GM18526 (cell line): ENCODE data around the gene PRDX6.

Experiments
- POLR2A ChIP-seq: IDR thresholded peaks from 3 replicates; pipeline ENCODE4 v1.6.1; 2011; ENCODE audit not compliant: insufficient read length; ENCODE audit errors: extremely low read depth

The PRDX6 gene, protein sequence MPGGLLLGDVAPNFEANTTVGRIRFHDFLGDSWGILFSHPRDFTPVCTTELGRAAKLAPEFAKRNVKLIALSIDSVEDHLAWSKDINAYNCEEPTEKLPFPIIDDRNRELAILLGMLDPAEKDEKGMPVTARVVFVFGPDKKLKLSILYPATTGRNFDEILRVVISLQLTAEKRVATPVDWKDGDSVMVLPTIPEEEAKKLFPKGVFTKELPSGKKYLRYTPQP

GRCh38 chr1:173477286-173478093 lies at the start of gene PRDX6:
TSS of gene PRDX6 (plus strand) at chr1:173477335. CDS start at chr1:173477398, 63 bp downstream.
- peak; percentile 76 for TF ChIP-seq POLR2A

DNA sequence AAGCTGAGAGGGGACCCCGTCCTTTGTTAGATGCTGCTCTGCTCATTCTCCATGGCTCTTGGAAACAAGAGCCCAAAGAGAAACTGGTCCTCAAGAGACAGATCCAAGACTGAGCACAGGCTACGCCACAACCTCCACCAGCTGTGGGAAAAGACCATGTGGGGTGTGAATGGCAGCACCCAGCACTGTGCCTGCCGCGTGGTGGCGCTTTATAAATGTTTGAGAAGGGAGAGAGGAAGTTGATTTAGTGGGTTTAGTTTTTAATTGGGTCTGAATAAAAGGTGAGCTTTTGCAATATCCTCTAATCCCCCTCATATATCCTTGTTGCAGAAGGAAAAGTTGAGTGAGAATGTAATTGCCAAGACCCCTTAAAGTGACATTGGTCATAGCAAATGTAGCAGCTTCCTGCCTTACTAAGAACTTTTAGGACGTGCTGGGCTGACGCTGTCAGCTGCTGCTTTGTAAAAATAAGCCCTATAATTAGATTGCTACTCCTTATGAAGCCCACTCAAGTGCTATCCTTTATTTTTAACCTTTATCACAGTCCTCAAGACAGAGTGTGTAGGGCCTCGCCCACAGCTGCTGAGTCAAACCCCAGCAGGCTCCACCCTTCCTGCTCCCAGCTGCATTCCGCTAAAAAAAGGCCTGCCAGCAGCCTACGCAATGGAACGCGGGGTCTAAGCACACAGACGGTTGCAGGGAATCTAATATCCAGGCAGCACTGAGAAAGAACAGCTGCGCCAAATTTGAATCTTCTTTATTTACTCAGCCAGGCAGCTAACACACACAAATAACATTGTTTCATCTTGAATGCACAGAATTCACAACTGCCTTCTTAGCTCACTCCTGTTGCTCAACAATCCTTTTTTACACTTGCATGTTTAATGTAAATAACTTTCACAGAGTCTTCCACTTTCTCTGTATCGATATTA lies 47.4 kb upstream of the PRDX6 start:
- TF ChIP-seq POLR2A, result no peak

DNA sequence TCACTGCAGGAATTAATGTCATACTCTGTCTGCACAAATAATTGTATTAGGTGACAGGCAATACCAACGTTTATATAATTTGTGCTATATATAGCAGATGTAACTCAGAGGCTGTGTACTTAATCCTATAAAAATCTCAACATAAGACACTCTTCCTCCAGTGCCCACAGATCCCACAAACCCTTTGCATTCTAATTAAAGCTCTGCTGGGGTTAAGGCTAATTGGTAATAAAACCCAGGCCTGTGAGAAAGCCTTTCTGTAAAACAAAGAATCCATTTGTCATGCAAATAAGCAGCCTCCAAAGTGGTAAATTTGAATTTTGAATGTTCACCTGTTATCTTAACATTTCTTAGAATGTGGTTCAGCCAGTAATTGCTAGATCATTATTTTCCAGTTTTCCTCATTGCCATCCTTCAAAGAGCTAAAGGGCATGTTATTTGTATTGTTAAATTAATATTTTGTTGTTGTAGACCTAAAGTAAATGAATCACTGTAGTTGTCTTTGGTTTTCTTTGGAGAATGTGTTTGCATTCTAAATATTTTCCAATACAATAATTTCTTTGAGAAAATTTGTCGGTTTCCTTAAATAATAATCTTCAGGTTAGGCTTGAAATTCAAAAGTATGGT lies 46.3 kb upstream of the PRDX6 start:
- TF ChIP-seq POLR2A, result no peak

DNA sequence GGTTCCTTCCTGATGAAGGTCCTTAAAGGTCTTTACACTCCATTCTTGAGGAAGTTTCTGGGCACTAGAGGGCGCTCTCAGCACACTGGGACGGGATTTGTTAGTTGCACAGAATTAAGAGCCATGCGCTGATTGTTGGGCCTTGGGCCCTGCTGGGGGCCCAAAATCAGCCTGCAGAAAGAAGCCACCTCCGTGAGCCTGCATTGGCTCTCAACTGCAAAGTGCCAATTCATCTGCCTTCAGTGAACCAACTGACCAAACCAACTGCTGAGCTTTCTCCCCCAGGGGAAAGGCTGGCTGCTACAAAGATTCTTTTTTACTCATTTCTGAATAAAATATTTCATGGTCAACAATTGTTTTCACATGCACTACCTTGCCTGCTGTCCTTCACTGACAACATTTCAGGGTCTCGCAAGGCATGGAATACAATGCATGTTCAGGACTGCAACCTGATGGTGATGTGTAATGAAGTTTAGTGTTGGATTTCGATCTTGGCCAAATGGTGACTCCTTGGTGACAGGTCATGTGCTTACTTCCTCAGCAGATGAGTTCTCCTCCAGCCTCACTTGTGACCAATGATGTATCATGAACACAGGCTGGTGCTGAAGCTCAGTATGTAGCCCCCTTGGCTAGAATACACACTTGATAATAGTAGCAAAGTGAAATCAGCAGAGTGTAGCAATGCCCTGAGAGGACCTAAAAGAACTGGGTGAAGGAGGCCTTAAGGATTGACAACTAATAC lies 45.7 kb upstream of the PRDX6 start:
- no peak for TF ChIP-seq POLR2A

DNA sequence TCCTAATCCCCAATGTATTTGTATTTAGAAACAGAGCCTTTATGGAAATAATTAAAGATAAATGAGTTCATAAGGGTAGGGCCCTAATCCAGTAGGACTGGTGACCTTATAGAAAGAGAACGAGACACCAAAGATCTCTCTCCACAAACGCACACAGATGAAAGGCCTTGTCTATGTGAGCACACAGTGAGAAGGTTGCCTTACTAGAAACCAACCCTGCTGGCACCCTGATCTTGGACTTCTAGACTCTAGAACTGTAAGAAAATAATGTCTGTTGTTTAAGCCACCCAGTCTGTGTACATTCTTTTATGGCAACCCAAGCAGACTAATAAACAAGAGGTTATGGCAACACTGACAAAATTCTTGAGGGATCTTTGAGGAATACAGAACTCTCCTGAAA lies 44.8 kb upstream of the PRDX6 start:
- no peak for TF ChIP-seq POLR2A

DNA sequence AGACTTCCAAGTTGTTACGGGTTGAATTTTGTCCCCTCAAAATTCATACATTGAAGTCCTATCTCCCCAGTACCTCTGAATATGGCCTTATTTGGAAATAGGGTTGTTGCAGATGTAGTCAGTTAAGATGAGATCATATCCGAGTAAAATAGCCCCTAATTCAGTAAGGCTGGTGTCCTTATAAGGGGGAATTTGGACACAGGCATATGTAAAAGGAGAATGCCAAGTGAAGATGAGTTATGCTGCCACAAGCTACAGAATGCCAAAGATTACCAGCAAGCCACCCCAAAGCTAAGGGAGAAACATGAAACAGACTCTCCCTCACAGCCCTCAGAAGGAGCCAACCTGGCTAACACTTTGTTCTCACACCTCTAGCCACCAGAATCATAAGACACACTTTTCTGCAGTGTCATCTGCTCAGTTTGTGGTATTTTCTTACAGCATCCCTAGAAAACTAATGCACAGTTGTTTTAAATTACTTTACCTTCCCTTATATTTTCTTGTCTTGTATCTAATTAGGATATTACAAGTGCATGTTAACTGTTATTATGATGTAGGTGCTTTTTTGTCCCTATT lies 43.3 kb upstream of the PRDX6 start:
- no peak for TF ChIP-seq POLR2A

GRCh38 chr1:173436841-173437428 lies 40.2 kb upstream of the PRDX6 start:
- TF ChIP-seq POLR2A, result no peak

DNA sequence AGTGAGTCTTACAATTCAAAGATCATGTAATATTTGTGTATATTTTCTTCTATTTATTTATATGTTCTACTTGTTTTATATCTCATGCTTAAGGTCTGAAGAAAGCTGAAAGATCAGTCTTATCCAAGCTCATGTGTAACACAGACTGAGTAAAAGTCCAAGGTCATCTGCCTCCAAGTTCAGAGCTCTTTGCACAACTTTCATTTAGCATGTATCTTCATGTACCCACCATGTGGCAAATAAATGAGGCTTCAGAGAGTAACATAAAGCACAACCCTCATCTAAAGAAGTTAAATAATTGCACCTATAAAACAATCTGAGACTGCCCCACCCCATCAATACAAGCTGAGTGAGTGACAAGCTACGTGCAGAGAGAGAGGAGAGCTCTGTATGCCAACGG lies 38.5 kb upstream of the PRDX6 start:
- TF ChIP-seq POLR2A, result no peak

DNA sequence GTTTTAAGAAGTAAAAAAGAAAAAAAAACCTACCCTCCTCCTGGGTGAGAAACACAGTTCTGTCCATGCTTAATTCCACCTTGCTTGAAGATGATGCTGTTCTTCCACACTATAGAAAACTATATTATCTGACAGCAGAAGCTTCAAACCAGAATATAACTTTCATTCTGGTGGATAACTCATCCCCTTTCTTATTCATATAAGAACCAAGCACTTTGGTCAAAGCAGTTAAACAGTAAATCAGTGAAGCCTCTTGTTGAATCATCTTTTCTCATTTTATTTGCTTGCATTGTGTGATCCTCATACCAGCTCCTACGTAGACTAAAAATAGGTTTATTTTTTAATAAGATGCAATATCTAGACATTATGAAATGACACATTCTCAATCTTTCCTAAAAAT lies 36.7 kb upstream of the PRDX6 start:
- TF ChIP-seq POLR2A, result no peak

DNA sequence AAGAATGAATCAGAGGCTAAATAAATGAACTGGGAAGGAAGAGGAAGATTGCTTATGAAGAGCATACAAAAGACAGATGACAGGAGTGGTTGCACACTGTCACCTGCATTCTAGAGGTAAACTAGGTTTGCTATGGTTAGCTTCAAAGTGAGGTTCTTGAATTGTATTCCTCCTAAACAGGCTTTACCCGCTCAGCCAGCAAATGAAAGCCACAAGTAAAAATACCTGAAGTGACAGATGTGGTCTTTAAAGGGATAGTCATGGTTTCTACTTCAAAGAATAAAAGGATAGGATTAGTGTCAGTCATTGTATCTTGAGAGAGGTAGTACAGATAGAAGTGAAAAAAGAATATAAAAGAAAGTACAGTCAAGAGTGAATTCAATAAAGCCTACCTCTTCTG lies 32.4 kb upstream of the PRDX6 start:
- no peak for TF ChIP-seq POLR2A

DNA sequence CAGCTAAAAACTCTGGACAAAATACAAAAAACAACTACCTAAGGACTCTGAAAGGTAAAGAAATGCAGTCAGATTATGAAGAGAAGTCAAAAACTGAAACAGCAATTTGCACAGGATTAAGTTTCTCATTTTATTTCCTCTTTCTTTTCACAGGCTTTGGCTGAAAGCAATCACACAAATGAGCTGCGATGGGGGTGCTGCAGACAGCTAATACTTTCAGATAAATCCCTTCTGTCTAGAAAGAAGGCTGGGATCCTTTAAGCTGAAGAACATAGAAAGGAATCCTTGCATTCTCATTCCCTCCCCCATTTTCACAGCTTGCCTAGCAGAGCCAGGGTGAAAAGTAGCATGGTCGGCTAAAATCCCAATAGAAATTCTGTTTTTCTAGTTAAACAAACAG lies 32.0 kb upstream of the PRDX6 start:
- no peak for TF ChIP-seq POLR2A

DNA sequence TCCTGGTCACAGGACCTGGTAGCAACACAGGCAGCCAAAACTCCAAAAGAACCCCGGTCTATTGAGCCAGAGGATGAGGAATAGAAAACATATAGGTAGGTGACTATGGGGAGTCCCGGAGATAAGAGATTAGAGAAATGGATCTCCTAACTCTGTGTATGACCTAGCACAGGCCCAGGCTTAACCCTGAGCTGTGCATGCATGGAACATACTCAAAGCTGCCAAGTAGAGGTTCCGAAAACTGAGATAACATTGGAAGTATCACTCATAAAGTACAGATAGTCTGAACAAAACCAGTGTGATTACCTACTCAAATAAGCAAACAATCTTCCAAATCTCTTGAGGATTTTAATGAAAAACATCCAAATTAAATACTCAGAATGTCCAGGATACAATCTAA lies 31.5 kb upstream of the PRDX6 start:
- TF ChIP-seq POLR2A, result no peak

DNA sequence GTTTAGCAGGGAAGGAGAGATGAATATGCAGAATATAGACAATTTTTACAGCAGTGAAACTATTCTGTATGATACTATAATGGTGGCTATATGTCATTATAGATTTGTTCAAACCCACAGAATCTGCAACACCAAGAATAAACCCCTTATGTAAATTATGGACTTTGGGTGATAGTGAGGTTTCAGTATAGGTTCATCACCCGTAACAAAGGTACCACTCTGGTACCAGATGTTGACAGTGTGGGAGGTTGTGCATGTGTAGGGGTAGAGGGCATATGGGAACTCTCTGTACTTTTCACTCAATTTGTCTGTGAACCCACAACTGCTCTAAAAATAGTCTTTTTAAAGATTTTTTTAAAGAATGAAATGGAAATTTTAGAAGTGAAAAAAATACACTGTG lies 29.9 kb upstream of the PRDX6 start:
- no peak for TF ChIP-seq POLR2A

GRCh38 chr1:173448945-173449344 lies 28.2 kb upstream of the PRDX6 start:
- TF ChIP-seq POLR2A, result no peak
